ENCODE results near the gene HPSE2. TPM values are rescaled to one million over a fixed set of nuclear protein-coding genes. Genes with fewer than 3 reads are reported as not detected.
"Not testable (repeated sequence)": the region's sequence is repeated elsewhere in the genome, so short reads cannot be mapped to it uniquely, and the experiment has no call there.

HPSE2 gene
- total RNA-seq, 1 experiment from 2014 or later, result 0.20 TPM

DNA sequence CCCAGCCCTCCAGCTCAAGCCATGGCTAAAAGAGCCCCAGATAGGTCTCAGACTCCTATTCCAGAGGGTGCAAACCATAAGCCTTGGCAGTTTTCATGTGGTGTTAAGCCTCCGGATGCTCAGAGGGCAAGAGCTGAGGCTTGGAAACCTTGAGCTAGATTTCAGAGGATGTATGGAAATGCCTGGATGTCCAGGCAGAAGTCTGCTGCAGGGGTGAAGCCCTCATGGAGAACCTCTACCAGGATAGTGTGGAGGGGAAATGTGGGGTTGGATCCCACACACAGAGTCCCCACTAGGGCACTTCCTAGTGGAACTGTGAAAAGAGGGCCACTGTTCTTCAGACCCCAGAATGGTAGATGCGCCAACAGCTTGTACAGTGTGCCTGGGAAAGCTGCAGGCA, 13.2 kb upstream of the HPSE2 start:
- TF ChIP-seq, protein P1, sequence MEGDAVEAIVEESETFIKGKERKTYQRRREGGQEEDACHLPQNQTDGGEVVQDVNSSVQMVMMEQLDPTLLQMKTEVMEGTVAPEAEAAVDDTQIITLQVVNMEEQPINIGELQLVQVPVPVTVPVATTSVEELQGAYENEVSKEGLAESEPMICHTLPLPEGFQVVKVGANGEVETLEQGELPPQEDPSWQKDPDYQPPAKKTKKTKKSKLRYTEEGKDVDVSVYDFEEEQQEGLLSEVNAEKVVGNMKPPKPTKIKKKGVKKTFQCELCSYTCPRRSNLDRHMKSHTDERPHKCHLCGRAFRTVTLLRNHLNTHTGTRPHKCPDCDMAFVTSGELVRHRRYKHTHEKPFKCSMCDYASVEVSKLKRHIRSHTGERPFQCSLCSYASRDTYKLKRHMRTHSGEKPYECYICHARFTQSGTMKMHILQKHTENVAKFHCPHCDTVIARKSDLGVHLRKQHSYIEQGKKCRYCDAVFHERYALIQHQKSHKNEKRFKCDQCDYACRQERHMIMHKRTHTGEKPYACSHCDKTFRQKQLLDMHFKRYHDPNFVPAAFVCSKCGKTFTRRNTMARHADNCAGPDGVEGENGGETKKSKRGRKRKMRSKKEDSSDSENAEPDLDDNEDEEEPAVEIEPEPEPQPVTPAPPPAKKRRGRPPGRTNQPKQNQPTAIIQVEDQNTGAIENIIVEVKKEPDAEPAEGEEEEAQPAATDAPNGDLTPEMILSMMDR (conservative IDR thresholded peaks at IDR 0.05), result no peak
- no peak overlapping the region for H3K18ac ChIP-seq (ENCODE audit: insufficient read length, low read depth, low read length)
- H4K20me1 ChIP-seq (ENCODE audit: control insufficient read depth, insufficient read depth, insufficient read length), result no peaks in the 10 kb centered on the region

DNA sequence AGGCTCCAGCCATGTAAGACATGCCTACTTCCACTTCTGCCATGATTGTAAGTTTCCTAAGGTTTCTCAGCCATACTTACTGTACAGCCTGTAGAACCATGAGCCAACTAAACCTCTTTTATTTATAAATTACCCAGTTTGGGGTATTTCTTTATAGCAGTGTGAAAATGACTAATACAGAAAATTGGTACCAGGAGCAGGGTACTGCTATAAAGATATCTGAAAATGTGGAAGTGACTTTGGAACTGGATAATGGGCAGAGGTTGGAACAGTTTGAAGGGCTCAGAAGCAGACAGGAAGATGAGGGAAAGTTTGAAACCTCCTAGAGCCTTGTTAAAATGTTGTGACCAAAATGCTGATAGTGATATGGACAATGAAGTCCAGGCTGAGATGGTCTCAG, 12.2 kb upstream of the HPSE2 start:
- not testable (repeated sequence) for H3K23ac ChIP-seq (ENCODE audit: insufficient read length, low read depth, low read length); H3T11ph ChIP-seq (ENCODE audit: low read length); H2BK5ac ChIP-seq (ENCODE audit: insufficient read length, low read length); H3K27me3 ChIP-seq (ENCODE audit: insufficient read depth, low read length); H2BK120ac ChIP-seq (ENCODE audit: low read depth, low read length, poor library complexity, severe bottlenecking); H3K14ac ChIP-seq (ENCODE audit: insufficient read depth, low read length); H3K79me1 ChIP-seq (ENCODE audit: insufficient read depth, low read depth, low read length, poor library complexity, severe bottlenecking); H4K91ac ChIP-seq (ENCODE audit: insufficient read length, low read depth, low read length); H3K27me3 Mint-ChIP-seq (ENCODE audit: low read depth); H3K4me1 Mint-ChIP-seq; H2BK15ac ChIP-seq (ENCODE audit: low read depth, low read length); H2BK12ac ChIP-seq (ENCODE audit: insufficient read length, low read depth, low read length); H3K9ac ChIP-seq (ENCODE audit: extremely low read depth, insufficient read length, low read length); H3K56ac ChIP-seq (ENCODE audit: insufficient read length, low read depth, low read length); H2AK5ac ChIP-seq (ENCODE audit: insufficient read length, low read length); H3K4me1 ChIP-seq (ENCODE audit: insufficient read depth, low read length); H4K8ac ChIP-seq (replicated peaks; ENCODE audit: insufficient read length, low read depth, low read length); H4K5ac ChIP-seq (ENCODE audit: insufficient read length, low read depth, low read length); H3K9me3 ChIP-seq (ENCODE audit: control insufficient read depth, low read depth, low read length); H3K27ac ChIP-seq (ENCODE audit: insufficient read length, low read depth, low read length); H3K79me2 ChIP-seq (ENCODE audit: insufficient read depth, low read length); H3K4ac ChIP-seq (ENCODE audit: low read depth, low read length); H3K4me2 ChIP-seq (ENCODE audit: insufficient read depth, insufficient read length, low read length); H3K27ac Mint-ChIP-seq; H2BK20ac ChIP-seq (ENCODE audit: low read depth, low read length, poor library complexity, severe bottlenecking); H3K4me3 Mint-ChIP-seq; H3K23me2 ChIP-seq (ENCODE audit: insufficient read length, low read depth, low read length, poor library complexity, severe bottlenecking); H4K20me1 ChIP-seq (ENCODE audit: control insufficient read depth, insufficient read depth, insufficient read length); H3K18ac ChIP-seq (ENCODE audit: insufficient read length, low read depth, low read length); DNase-seq; H2AFZ ChIP-seq (ENCODE audit: low read length)
- H3K9me3 Mint-ChIP-seq, result peaks cover 38 to 47% of the 10 kb centered on the region in 2 experiments
- peaks cover 15 to 26% (median 22%) of the 10 kb centered on the region in 3 experiments for H3K36me3 Mint-ChIP-seq (ENCODE audit: insufficient read depth in 1 of 3, low read depth in 3 of 3)

More for the DNA sequence above, 13.2 kb upstream of the HPSE2 start:
- Histone ChIP-seq H3K9me3 (ENCODE audit: control insufficient read depth, low read depth, low read length) (no peaks in the 10 kb centered on the region), H3K79me1 (ENCODE audit: insufficient read depth, low read depth, low read length, poor library complexity, severe bottlenecking) (no peaks in the 10 kb centered on the region), H4K91ac (ENCODE audit: insufficient read length, low read depth, low read length) (no peak overlapping the region), H3K23me2 (ENCODE audit: insufficient read length, low read depth, low read length, poor library complexity, severe bottlenecking) (no peaks in the 10 kb centered on the region), H2BK12ac (ENCODE audit: insufficient read length, low read depth, low read length) (no peak overlapping the region), H3K23ac (ENCODE audit: insufficient read length, low read depth, low read length) (no peak overlapping the region), H4K8ac (replicated peaks; ENCODE audit: insufficient read length, low read depth, low read length) (no peak overlapping the region), H3K9ac (ENCODE audit: extremely low read depth, insufficient read length, low read length) (no peak overlapping the region), H3K4me2 (ENCODE audit: insufficient read depth, insufficient read length, low read length) (no peak overlapping the region), H3K4me1 (ENCODE audit: insufficient read depth, low read length) (no peaks in the 10 kb centered on the region), H3K14ac (ENCODE audit: insufficient read depth, low read length) (no peak overlapping the region), H2AK5ac (ENCODE audit: insufficient read length, low read length) (no peak overlapping the region), H2AFZ (ENCODE audit: low read length) (no peak overlapping the region), H4K5ac (ENCODE audit: insufficient read length, low read depth, low read length) (no peak overlapping the region), H2BK15ac (ENCODE audit: low read depth, low read length) (no peak overlapping the region), H3K27me3 (ENCODE audit: insufficient read depth, low read length) (no peaks in the 10 kb centered on the region), H3K56ac (ENCODE audit: insufficient read length, low read depth, low read length) (no peak overlapping the region), H2BK20ac (ENCODE audit: low read depth, low read length, poor library complexity, severe bottlenecking) (no peak overlapping the region), H3T11ph (ENCODE audit: low read length) (no peak overlapping the region), H2BK5ac (ENCODE audit: insufficient read length, low read length) (no peak overlapping the region), H3K4ac (ENCODE audit: low read depth, low read length) (no peak overlapping the region), H3K27ac (ENCODE audit: insufficient read length, low read depth, low read length) (no peak overlapping the region), H3K79me2 (ENCODE audit: insufficient read depth, low read length) (no peaks in the 10 kb centered on the region), H2BK120ac (ENCODE audit: low read depth, low read length, poor library complexity, severe bottlenecking) (no peak overlapping the region)
- WGBS (ENCODE audit: extremely low coverage, insufficient read length, low lambda C conversion rate), result no CpG with 5 or more reads among the region's 2 CpGs
- H3K4me1 Mint-ChIP-seq, result no peaks in the 10 kb centered on the region
- H3K4me3 Mint-ChIP-seq, result no peak overlapping the region
- H3K36me3 Mint-ChIP-seq (ENCODE audit: insufficient read depth in 1 of 3, low read depth in 3 of 3), result peaks cover 15 to 26% (median 22%) of the 10 kb centered on the region in 3 experiments
- H3K27ac Mint-ChIP-seq, result no peak overlapping the region
- no peak for DNase-seq
- H3K9me3 Mint-ChIP-seq, result peaks cover 38 to 47% of the 10 kb centered on the region in 2 experiments
- peaks cover 3% of the 10 kb centered on the region for H3K27me3 Mint-ChIP-seq (ENCODE audit: low read depth)
